Thyroid gland (tissue), 4 donors: ENCODE results near the gene VMP1. TPM values are rescaled to one million over a fixed set of nuclear protein-coding genes. Genes with fewer than 3 reads are reported as not detected.

Source experiments
- DNase-seq, 2 donors: peaks; one replicate each; pipeline ENCODE4 v3.0.0-alpha.2; 2019
- H3K27ac ChIP-seq, 3 donors: fragments of 200-600 bp; sonication (generic); 1 replicate in 2 of 3; 2 replicates in 1 of 3; pipeline ENCODE4 v1.5.1; 2016 to 2019; ENCODE audit warnings: mild to moderate bottlenecking in 1 of 3, moderate library complexity in 1 of 3
- H3K27me3 ChIP-seq: fragments of 200-600 bp; sonication (generic); one replicate; pipeline ENCODE4 v1.5.1; 2019
- H3K36me3 ChIP-seq, 2 donors: fragments of 200-600 bp; sonication (generic); one replicate each; pipeline ENCODE4 v1.5.1; 2016 to 2019
- H3K4me1 ChIP-seq, 2 donors: fragments of 200-600 bp; sonication (generic); one replicate each; pipeline ENCODE4 v1.5.1; 2017 to 2019
- H3K4me3 ChIP-seq, 3 donors: fragments of 200-600 bp; sonication (generic); replicated peaks in 1 of 3; 1 replicate in 2 of 3; 2 replicates in 1 of 3; pipeline ENCODE4 v1.5.1; 2016; ENCODE audit warnings: mild to moderate bottlenecking in 1 of 3
- H3K9me3 ChIP-seq: fragments of 200-600 bp; sonication (generic); one replicate; pipeline ENCODE4 v1.5.1; 2017
- CTCF ChIP-seq, 6 experiments: fragments of 200-600 bp in 3 of 6; fragments of 450-650 bp in 3 of 6; sonication (generic) in 3 of 6; IDR thresholded peaks; one replicate each; pipeline ENCODE4 v1.5.1; 2016 to 2019; ENCODE audit warnings: antibody characterized with exemption in 6 of 6, mild to moderate bottlenecking in 2 of 6, inconsistent platforms in 1 of 6, moderate library complexity in 1 of 6
- POLR2A ChIP-seq, 2 donors: fragments of 450-650 bp; IDR thresholded peaks; one replicate each; pipeline ENCODE4 v1.6.1; 2017; ENCODE audit warnings: antibody characterized with exemption in 2 of 2, mild to moderate bottlenecking in 2 of 2, moderate library complexity in 1 of 2
- WGBS, 2 donors: methylation state at CpG; one replicate each; pipeline ENCODE4 v1.1.5; 2017; 5-methylcytosine and 5-hydroxymethylcytosine counted together
- intact Hi-C: fragments of 100-400 bp; cut with DNase I; formaldehyde crosslinking; loops from one replicate; pipeline ENCODE4 v1.15.1; 2023
- microRNA counts, 2 donors: library from miRNA; unstranded; fragments of <30 nt; microRNA quantifications; one replicate each; lab custom pipeline; 2016 to 2017
- microRNA-seq: library from miRNA; unstranded; fragments of <30 nt; microRNA quantifications from one replicate; pipeline ENCODE4, GENCODE V29; 2016
- small RNA-seq: library from RNA; depleted of rRNA; stranded (forward); fragments of <200 nt; gene quantifications from one replicate; pipeline ENCODE3, GENCODE V24; 2016
- total RNA-seq, 4 donors: library from RNA; depleted of rRNA; stranded (reverse); fragments of >200 nt; gene quantifications; one replicate each; pipeline ENCODE4 v1.2.3, GENCODE V29; 2016

Gene VMP1
- total RNA-seq, 4 donors from 2014 or later = 98.5 to 168 (median 125) TPM

- Histone ChIP-seq H3K27ac (no peak overlapping the region), H3K27me3 (no peaks in the 10 kb centered on the region), H3K9me3 (no peaks in the 10 kb centered on the region), H3K36me3 (peaks cover 0 to 2% of the 10 kb centered on the region in 2 donors), H3K4me1 (peaks cover 16 to 23% of the 10 kb centered on the region in 2 donors), H3K4me3 (no peak overlapping the region)
- 93 to 100% methylated on average over 2 of the region's 2 CpGs for WGBS, 2 donors
- intact Hi-C loops = no loop called here
- DNase-seq = no peak
- TF ChIP-seq CTCF (IDR thresholded peaks at IDR 0.05) = no peak
- no peak for TF ChIP-seq POLR2A (IDR thresholded peaks at IDR 0.05)
These were observed 183.3 kb downstream of the VMP1 start for GRCh38 chr17:59890720-59891119.

MicroRNAs encoded within 50 kb of the gene (microRNA counts, 767-probe panel; counts per million panel counts)
- microRNA hsa-miR-21-5p (lab: Ali Mortazavi, UCI) = 4,189 to 8,053 counts per million in 2 donors

Small RNA genes within 50 kb of the gene (microRNA-seq; reads per million reads assigned to microRNA genes)
- 20,584 reads per million, percentile 96 among the genes with 10 or more reads in this experiment for gene MIR21

Small RNA genes within 50 kb of the gene (small RNA-seq; reads per million reads assigned to genes)
- not detected for gene AC040904.1
- not detected for gene RNU6-450P

Other genes with a start within 250 kb of the VMP1 start
- gene DHX40, start 142.0 kb upstream of the VMP1 start, total RNA-seq = 10 to 100 TPM; 47.8 to 65.4 (median 59.7) TPM
- 100 to 1,000 TPM; 250 to 474 (median 364) TPM for gene CLTC, start 87.8 kb upstream of the VMP1 start, total RNA-seq
- gene PTRH2, start 224 bp upstream of the VMP1 start, total RNA-seq = 10 to 100 TPM in 3 of 4 donors, 1 to 10 TPM in 1; 9.6 to 27.4 (median 21.7) TPM
- 10 to 100 TPM; 11.2 to 28.4 (median 17.9) TPM for gene TUBD1, start 185.3 kb downstream of the VMP1 start, total RNA-seq
- gene RPS6KB1, start 185.5 kb downstream of the VMP1 start, total RNA-seq = 100 to 1,000 TPM in 1 of 4 donors, 10 to 100 TPM in 3; 40.0 to 200 (median 55.7) TPM